WTC11 (cell line): ENCODE results near the gene TTC28. TPM values are rescaled to one million over a fixed set of nuclear protein-coding genes. Genes with fewer than 3 reads are reported as not detected.

Experiments used
- ATAC-seq: fragments of 200-7000 bp; cut with Tn5 transposase; 2 replicates; pipeline ENCODE4 v1.10.0; 2021; ENCODE audit warnings: mild to moderate bottlenecking, moderate library complexity
- CTCF ChIA-PET: fragments of 300-600 bp; sonication (Branson Sonifier 250); formaldehyde crosslinking; loops from one replicate; lab custom pipeline; 2021; ENCODE audit warnings: antibody characterized with exemption; lab: Charles Lee
- POLR2A ChIA-PET: fragments of 350-600 bp; sonication (Branson Sonifier 250); formaldehyde crosslinking; loops from one replicate; lab custom pipeline; 2021; ENCODE audit warnings: antibody characterized with exemption; lab: Charles Lee
- DNase-seq: peaks from one replicate; pipeline ENCODE4 v3.0.0; 2021; ENCODE audit warnings: low spot score
- H3K27ac Mint-ChIP-seq: 2 replicates; pipeline ENCODE4 v1.8.0; 2021; ENCODE audit warnings: mixed read lengths
- H3K27me3 Mint-ChIP-seq: 2 replicates; pipeline ENCODE4 v1.8.0; 2021; ENCODE audit warnings: low read depth, mild to moderate bottlenecking, moderate library complexity, mixed read lengths
- H3K36me3 Mint-ChIP-seq: 2 replicates; pipeline ENCODE4 v1.8.0; 2021; ENCODE audit warnings: mixed read lengths
- H3K4me1 Mint-ChIP-seq: 2 replicates; pipeline ENCODE4 v1.8.0; 2022; ENCODE audit warnings: mixed read lengths
- H3K4me3 Mint-ChIP-seq: 2 replicates; pipeline ENCODE4 v1.8.0; 2021; ENCODE audit warnings: mild to moderate bottlenecking, moderate library complexity, mixed read lengths
- H3K9me3 Mint-ChIP-seq: 2 replicates; pipeline ENCODE4 v1.8.0; 2021; ENCODE audit warnings: mixed read lengths
- AR ChIP-seq: fragments of 250-450 bp; sonication (Bioruptor Pico); IDR thresholded peaks from 2 replicates; pipeline ENCODE4 v1.9.0; 2021; ENCODE audit warnings: mild to moderate bottlenecking
- ATF2 ChIP-seq: sonication (generic); formaldehyde crosslinking; IDR thresholded peaks from 2 replicates; pipeline ENCODE4 v1.8.1; 2022; ENCODE audit warnings: low read depth, missing genetic modification reagents, borderline replicate concordance
- ATF3 ChIP-seq: sonication (generic); formaldehyde crosslinking; conservative IDR thresholded peaks from 2 replicates; pipeline ENCODE4 v1.8.1; 2022; ENCODE audit warnings: mild to moderate bottlenecking, missing genetic modification reagents
- CDX4 ChIP-seq: fragments of 250-450 bp; sonication (Bioruptor Pico); IDR thresholded peaks from 2 replicates; pipeline ENCODE4 v1.9.0; 2021; ENCODE audit warnings: moderate library complexity, mild to moderate bottlenecking, inconsistent platforms, borderline replicate concordance
- CREB1 ChIP-seq: sonication (generic); formaldehyde crosslinking; IDR thresholded peaks from 2 replicates; pipeline ENCODE4 v1.8.0; 2023; ENCODE audit warnings: mild to moderate bottlenecking, missing genetic modification reagents
- E2F1 ChIP-seq: sonication (generic); formaldehyde crosslinking; IDR thresholded peaks from 2 replicates; pipeline ENCODE4 v1.8.0; 2022; ENCODE audit warnings: mild to moderate bottlenecking, missing genetic modification reagents
- E2F4 ChIP-seq: sonication (generic); formaldehyde crosslinking; IDR thresholded peaks from 2 replicates; pipeline ENCODE4 v1.8.1; 2022; ENCODE audit warnings: low read depth, mild to moderate bottlenecking, moderate library complexity, missing genetic modification reagents, borderline replicate concordance
- FOXJ3 ChIP-seq: sonication (generic); formaldehyde crosslinking; IDR thresholded peaks from 2 replicates; pipeline ENCODE4 v1.9.0; 2021; ENCODE audit warnings: missing genetic modification reagents, mild to moderate bottlenecking, borderline replicate concordance
- GABPB1 ChIP-seq: sonication (generic); formaldehyde crosslinking; IDR thresholded peaks from 2 replicates; pipeline ENCODE4 v1.8.1; 2023; ENCODE audit warnings: mild to moderate bottlenecking, missing genetic modification reagents
- HMGA2 ChIP-seq: fragments of 250-450 bp; sonication (Bioruptor Pico); IDR thresholded peaks from 2 replicates; pipeline ENCODE4 v1.4.0; 2021; ENCODE audit warnings: mild to moderate bottlenecking, moderate library complexity
- IRF2 ChIP-seq: sonication (generic); formaldehyde crosslinking; IDR thresholded peaks from 2 replicates; pipeline ENCODE4 v1.8.0; 2022; ENCODE audit warnings: low read depth, missing genetic modification reagents, borderline replicate concordance
- JUN ChIP-seq: sonication (generic); formaldehyde crosslinking; IDR thresholded peaks from 2 replicates; pipeline ENCODE4 v1.8.0; 2023; ENCODE audit warnings: mild to moderate bottlenecking, missing genetic modification reagents
- RELA ChIP-seq: sonication (generic); formaldehyde crosslinking; IDR thresholded peaks from 2 replicates; pipeline ENCODE4 v1.8.1; 2022; ENCODE audit warnings: missing genetic modification reagents, mild to moderate bottlenecking, borderline replicate concordance
- SP1 ChIP-seq: sonication (generic); formaldehyde crosslinking; conservative IDR thresholded peaks from 2 replicates; pipeline ENCODE4 v1.8.1; 2022; ENCODE audit warnings: missing genetic modification reagents
- TEAD4 ChIP-seq: sonication (generic); formaldehyde crosslinking; IDR thresholded peaks from 2 replicates; pipeline ENCODE4 v1.8.0; 2022; ENCODE audit warnings: mild to moderate bottlenecking, missing genetic modification reagents
- TP53 ChIP-seq: sonication (generic); formaldehyde crosslinking; IDR thresholded peaks from 2 replicates; pipeline ENCODE4 v1.8.1; 2023; ENCODE audit warnings: mild to moderate bottlenecking, missing genetic modification reagents
- USF1 ChIP-seq: sonication (generic); formaldehyde crosslinking; IDR thresholded peaks from 2 replicates; pipeline ENCODE4 v1.8.0; 2022; ENCODE audit warnings: mild to moderate bottlenecking, missing genetic modification reagents
- ZNF423 ChIP-seq: fragments of 250-450 bp; sonication (Bioruptor Pico); IDR thresholded peaks from 2 replicates; pipeline ENCODE4 v2.1.2; 2022; ENCODE audit warnings: mild to moderate bottlenecking, moderate library complexity
- ZNF425 ChIP-seq: fragments of 250-450 bp; sonication (Bioruptor Pico); conservative IDR thresholded peaks from 2 replicates; pipeline ENCODE4 v1.9.0; 2021; ENCODE audit warnings: mild to moderate bottlenecking
- ZNF532 ChIP-seq: fragments of 250-450 bp; sonication (Bioruptor Pico); IDR thresholded peaks from 2 replicates; pipeline ENCODE4 v1.9.0; 2021; ENCODE audit warnings: mild to moderate bottlenecking, borderline replicate concordance
- total RNA-seq: library from RNA; stranded (reverse); gene quantifications from 3 replicates; pipeline ENCODE4 v1.2.3, GENCODE V29; 2021

The TTC28 gene
- total RNA-seq, 1 experiment from 2014 or later: 13.0 TPM

- TF ChIP-seq ZNF532 (CRISPR knock-in tag) (no peak), AR (CRISPR knock-in tag) (no peak), SP1 (CRISPR knock-in tag) (no peak), GABPB1 (CRISPR knock-in tag) (no peak), JUN (no peak), ZNF423 (CRISPR knock-in tag) (no peak), IRF2 (CRISPR knock-in tag) (no peak), ATF3 (CRISPR knock-in tag) (no peak), ZNF425 (CRISPR knock-in tag) (no peak)
These were observed 500.2 kb downstream of the TTC28 start (continued) for GRCh38 chr22:28179392-28179791.

GRCh38 chr22:28175730-28176492 is 503.7 kb downstream of the TTC28 start:
- no peak overlapping the region for H3K4me3 Mint-ChIP-seq
- H3K9me3 Mint-ChIP-seq: no peaks in the 10 kb centered on the region
- H3K36me3 Mint-ChIP-seq: no peaks in the 10 kb centered on the region
- no peak for DNase-seq
- 0 out of 2 replicates have a peak, but pooled peaks cover 3% of the 10 kb centered on the region for H3K4me1 Mint-ChIP-seq
- POLR2A ChIA-PET: no interaction called here
- CTCF ChIA-PET: no interaction called here
- H3K27ac Mint-ChIP-seq: no peak overlapping the region
- H3K27me3 Mint-ChIP-seq: no peaks in the 10 kb centered on the region
- ATAC-seq: no peak
- TF ChIP-seq HMGA2 (no peak), USF1 (CRISPR knock-in tag) (no peak), CDX4 (CRISPR knock-in tag) (no peak), E2F1 (CRISPR knock-in tag) (no peak), E2F4 (CRISPR knock-in tag) (no peak), TEAD4 (CRISPR knock-in tag) (no peak), TP53 (CRISPR knock-in tag) (no peak), ATF2 (CRISPR knock-in tag) (no peak), RELA (CRISPR knock-in tag) (no peak), FOXJ3 (CRISPR knock-in tag) (no peak), CREB1 (CRISPR knock-in tag) (no peak)
